ENCODE results near the gene GPC3.

GPC3 gene

DNA sequence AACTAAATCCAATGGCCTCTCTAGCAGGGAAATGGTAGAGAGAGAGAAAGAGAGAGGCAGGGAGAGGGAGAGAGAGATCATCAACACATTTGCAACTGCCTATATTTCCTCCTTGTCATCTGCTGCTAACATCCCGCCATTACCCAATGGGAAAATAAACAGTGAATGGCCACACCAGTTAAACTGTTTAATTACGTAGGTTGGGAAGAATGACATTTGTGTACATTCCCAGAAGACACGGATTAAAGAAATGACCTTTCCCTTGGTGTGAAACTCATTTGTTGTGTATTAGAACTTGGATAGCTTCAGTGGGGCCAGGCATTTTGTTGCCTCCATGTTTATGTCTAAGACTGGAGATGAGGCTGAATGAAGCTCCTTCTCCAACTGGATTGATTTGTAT, 474.4 kb downstream of the GPC3 start:
- DNase-seq (ENCODE audit: low spot score): no peak

DNA sequence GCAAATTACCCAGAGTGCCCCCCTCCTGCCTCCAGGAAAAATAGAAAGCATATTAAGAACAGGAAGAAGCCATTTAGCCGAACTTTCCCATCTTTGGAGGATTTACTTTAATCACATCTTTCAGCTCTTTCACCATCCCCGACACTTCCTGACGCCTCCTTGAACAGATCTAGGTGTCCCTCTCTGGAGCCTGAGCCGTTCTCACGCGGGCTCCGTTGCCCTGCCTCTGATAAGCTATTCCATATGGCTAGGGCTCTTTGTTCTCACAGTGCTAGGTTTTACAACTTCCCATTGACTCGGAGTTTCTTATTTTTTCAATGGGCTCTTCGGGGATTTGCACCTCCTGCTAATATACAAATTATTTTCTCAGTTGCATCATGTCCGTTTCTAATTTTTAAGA, 488.0 kb downstream of the GPC3 start:
- no peak for DNase-seq (ENCODE audit: low spot score)

DNA sequence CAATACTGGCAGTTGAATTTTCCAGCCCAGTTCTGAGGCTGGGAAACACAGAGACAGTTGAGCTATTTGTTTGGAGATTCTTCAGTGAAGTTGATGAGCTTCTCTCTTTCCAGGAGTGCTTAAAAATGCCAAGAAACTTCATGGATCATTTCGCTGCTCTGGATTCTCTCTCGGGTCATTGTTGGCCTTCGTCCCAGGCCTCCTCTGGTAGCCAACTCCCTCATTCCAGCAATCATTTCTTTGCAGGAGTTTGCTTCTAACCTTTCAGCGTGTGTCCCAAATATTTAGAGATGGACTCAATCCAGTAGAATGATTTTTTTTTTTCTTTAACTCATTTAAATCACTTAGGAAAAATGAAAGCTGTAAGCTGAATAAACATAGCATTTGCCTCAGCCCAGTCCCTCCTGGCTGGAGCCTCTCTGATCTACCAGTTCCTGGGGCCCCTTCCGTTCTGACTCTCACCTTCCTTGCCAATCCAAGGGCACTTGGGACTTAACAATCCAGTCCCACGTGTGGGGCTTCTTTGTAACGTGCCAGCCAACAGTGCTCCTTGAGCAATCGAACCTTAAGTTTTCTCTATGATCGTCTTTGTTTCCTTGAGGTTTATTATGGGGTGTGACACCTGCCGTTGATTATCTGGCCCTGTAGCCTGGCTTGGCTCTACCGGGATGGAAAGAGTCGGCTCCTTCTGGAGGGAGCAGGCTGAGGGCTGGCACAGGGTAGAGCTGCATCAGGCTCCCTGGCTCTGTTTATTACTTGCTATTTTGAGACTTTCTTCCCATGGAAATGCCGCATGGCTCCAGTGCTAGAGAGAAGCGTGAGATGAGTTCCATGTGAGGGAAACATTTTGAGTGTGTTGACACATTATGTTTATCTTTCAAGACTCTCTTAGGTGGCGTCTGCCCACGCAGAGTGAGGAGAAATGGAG, 489.7 kb downstream of the GPC3 start:
- DNase-seq (ENCODE audit: low spot score): no peak

DNA sequence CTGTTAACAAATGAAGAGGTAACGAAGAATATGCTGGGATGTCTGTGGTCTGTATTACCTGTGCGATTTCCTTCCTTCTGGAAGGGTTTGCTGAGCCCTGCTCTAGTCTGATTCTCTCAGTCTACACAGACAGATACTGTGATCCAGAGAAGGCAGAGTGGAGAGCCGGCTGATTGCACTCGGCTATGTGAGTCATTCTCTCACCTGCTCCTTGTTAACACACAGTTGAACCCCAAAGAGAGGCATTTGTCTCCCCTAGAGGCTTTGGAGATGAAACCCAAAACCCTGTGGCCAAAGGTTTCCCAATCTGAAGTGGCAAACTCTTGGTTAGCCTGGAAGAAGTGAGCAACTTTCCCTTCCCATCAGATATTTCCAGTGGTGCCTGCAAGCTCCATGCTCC, 492.0 kb downstream of the GPC3 start:
- DNase-seq (ENCODE audit: low spot score): no peak

GRCh38 chrX:133490955-133491354, 494.4 kb downstream of the GPC3 start:
- DNase-seq (ENCODE audit: low spot score): no peak

Measured in COLO829 (cell line).